ENCODE data around the gene OSBPL10. TPM values are rescaled to one million over a fixed set of nuclear protein-coding genes. Genes with fewer than 3 reads are reported as not detected.

Gene OSBPL10
- total and polyA plus RNA-seq, 2 of the 8 experiments (the other 6 are each of a cell fraction or from before 2014, with no cell fraction given), result 26.2 to 86.7 TPM

GRCh38 chr3:31743331-31744089 lies 237.6 kb downstream of the OSBPL10 start:
- Histone ChIP-seq H3K9ac (replicated peaks in 1 of 4; ENCODE audit: extremely low read depth in 1 of 4, low read depth in 3 of 4, low read length in 3 of 4) (no peak overlapping the region), H2BK20ac (ENCODE audit: low read length) (no peak overlapping the region), H2BK120ac (replicated peaks; ENCODE audit: low read depth, low read length) (no peak overlapping the region), H4K8ac (ENCODE audit: extremely low read depth, insufficient read depth, low read length) (no peak overlapping the region), H3K4ac (replicated peaks; ENCODE audit: insufficient read length, low read depth, low read length) (no peak overlapping the region), H3K27me3 (replicated peaks in 1 of 4; ENCODE audit: control insufficient read depth in 3 of 4, extremely low read depth in 1 of 4, insufficient read depth in 3 of 4, low read length in 3 of 4) (no peaks in the 10 kb centered on the region), H3K9me3 (ENCODE audit: insufficient read depth in 2 of 2, low read depth in 1 of 2, low read length in 1 of 2) (no peaks in the 10 kb centered on the region), H2AFZ (ENCODE audit: low read length) (no peak overlapping the region), H3K56ac (replicated peaks; ENCODE audit: insufficient read length, low read depth, low read length) (no peak overlapping the region), H4K91ac (replicated peaks; ENCODE audit: insufficient read length, low read length) (no peak overlapping the region), H4K20me1 (replicated peaks in 1 of 2; ENCODE audit: control insufficient read depth in 1 of 2, insufficient read depth in 2 of 2, low read length in 2 of 2) (no peaks in the 10 kb centered on the region), H2BK5ac (ENCODE audit: low read depth, low read length) (no peak overlapping the region), H3K4me3 (ENCODE audit: extremely low read depth in 1 of 4, insufficient read depth in 2 of 4, low read depth in 3 of 4, low read length in 4 of 4) (no peak overlapping the region), H3K23me2 (ENCODE audit: low read depth, low read length) (no peaks in the 10 kb centered on the region), H3K27ac (ENCODE audit: low read depth, low read length) (no peak overlapping the region), H2BK12ac (ENCODE audit: low read depth, low read length) (no peak overlapping the region), H3K23ac (ENCODE audit: insufficient read length) (no peak overlapping the region), H3K18ac (ENCODE audit: extremely low read depth, low read length) (no peak overlapping the region), H3K79me1 (ENCODE audit: low read depth, low read length) (no peaks in the 10 kb centered on the region; the same call in 1 of the 2 replicates), H3K36me3 (ENCODE audit: control insufficient read depth in 2 of 4, insufficient read depth in 4 of 4, low read length in 3 of 4) (peaks cover 0 to 3% (median 0%) of the 10 kb centered on the region in 4 experiments; a peak in 1 of 8 replicates), H3K14ac (ENCODE audit: insufficient read length) (no peak overlapping the region), H4K5ac (ENCODE audit: insufficient read length, low read depth, low read length) (no peak overlapping the region), H3K4me2 (ENCODE audit: insufficient read depth in 1 of 2, low read depth in 2 of 2, low read length in 2 of 2) (no peak overlapping the region), H3K4me1 (replicated peaks in 1 of 4; ENCODE audit: control insufficient read depth in 3 of 4, insufficient read depth in 4 of 4, low read length in 3 of 4) (no peaks in the 10 kb centered on the region), H2AK5ac (ENCODE audit: low read depth, low read length) (no peak overlapping the region), H3K79me2 (ENCODE audit: control insufficient read depth in 1 of 2, insufficient read depth in 2 of 2, low read length in 2 of 2) (no peaks in the 10 kb centered on the region), H2BK15ac (ENCODE audit: low read length) (no peak overlapping the region)
- DNase-seq (ENCODE audit: low read depth in 1 of 2, low spot score in 2 of 2), result no peak
- no peak for FAIRE-seq
- no peak for TF ChIP-seq POU5F1 (IDR thresholded peaks at IDR 0.05; ENCODE audit: low read depth, low read length)
- TF ChIP-seq SIX5 (IDR thresholded peaks at IDR 0.05; ENCODE audit: low read depth, low read length), result no peak
- no peak for TF ChIP-seq TCF12 (IDR thresholded peaks at IDR 0.05; ENCODE audit: low read depth, low read length)
- ChIA-PET CTCF (ENCODE audit: partially characterized antibody) (interaction anchor here (1.0 kb wide), 2 partner anchors 13 to 22 kb away, joined by 3 to 4 read pairs; no protein-coding TSS in a partner anchor), POLR2A (ENCODE audit: partially characterized antibody) (no interaction called here)
- 92% methylated on average over 5 of the region's 5 CpGs; no CpG with 5 or more reads in 1 of the 2 experiments for WGBS, 2 experiments (ENCODE audit: extremely low coverage in 1 of 2, insufficient coverage in 1 of 2, insufficient read length in 1 of 2, insufficient replicate concordance in 2 of 2, low coverage in 1 of 2, low lambda C conversion rate in 2 of 2, missing lambda C conversion rate in 1 of 2)
